HEK293T (cell line): ENCODE results near the gene GRAMD1B.

Experiments
- ELF4 ChIP-seq: fragments of 450-650 bp; IDR thresholded peaks from 2 replicates; pipeline ENCODE4 v1.6.1; 2017; ENCODE audit warnings: antibody characterized with exemption
- FOXK2 ChIP-seq: fragments of 450-650 bp; IDR thresholded peaks from 2 replicates; pipeline ENCODE4 v1.6.1; 2016; ENCODE audit warnings: mild to moderate bottlenecking
- NFRKB ChIP-seq: fragments of 450-650 bp; IDR thresholded peaks from 2 replicates; pipeline ENCODE4 v1.6.1; 2016; ENCODE audit warnings: mild to moderate bottlenecking, moderate library complexity
- SP1 ChIP-seq: fragments of 450-650 bp; IDR thresholded peaks from 2 replicates; pipeline ENCODE4 v1.6.1; 2017
- TARDBP ChIP-seq: fragments of 450-650 bp; IDR thresholded peaks from 2 replicates; pipeline ENCODE4 v1.6.1; 2016

DNA sequence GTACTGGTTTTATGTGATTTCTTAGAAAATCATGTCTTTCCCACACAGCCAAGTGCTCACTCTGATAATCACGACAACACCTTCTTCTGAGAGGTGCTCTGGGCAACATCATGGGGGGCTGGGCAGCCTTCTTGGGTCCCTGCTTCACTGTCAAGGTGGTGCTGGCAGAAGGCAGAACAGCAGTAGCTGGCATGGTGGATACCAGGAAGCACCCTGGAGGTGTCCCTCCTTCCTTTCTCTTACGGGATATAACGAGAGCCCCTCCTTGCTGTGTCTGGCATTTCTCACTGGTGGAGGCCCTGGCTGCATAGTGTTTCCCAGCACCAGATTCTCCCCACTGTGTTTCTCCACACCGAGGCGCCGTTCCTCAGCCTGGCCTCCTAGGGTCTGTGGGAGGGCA lies 163.5 kb downstream of the GRAMD1B start:
- no peak for TF ChIP-seq SP1
- TF ChIP-seq ELF4, result no peak
- TF ChIP-seq FOXK2, result no peak
- no peak for TF ChIP-seq TARDBP
- no peak for TF ChIP-seq NFRKB
